ENCODE results near the gene TRAF3IP1.

The TRAF3IP1 gene

DNA sequence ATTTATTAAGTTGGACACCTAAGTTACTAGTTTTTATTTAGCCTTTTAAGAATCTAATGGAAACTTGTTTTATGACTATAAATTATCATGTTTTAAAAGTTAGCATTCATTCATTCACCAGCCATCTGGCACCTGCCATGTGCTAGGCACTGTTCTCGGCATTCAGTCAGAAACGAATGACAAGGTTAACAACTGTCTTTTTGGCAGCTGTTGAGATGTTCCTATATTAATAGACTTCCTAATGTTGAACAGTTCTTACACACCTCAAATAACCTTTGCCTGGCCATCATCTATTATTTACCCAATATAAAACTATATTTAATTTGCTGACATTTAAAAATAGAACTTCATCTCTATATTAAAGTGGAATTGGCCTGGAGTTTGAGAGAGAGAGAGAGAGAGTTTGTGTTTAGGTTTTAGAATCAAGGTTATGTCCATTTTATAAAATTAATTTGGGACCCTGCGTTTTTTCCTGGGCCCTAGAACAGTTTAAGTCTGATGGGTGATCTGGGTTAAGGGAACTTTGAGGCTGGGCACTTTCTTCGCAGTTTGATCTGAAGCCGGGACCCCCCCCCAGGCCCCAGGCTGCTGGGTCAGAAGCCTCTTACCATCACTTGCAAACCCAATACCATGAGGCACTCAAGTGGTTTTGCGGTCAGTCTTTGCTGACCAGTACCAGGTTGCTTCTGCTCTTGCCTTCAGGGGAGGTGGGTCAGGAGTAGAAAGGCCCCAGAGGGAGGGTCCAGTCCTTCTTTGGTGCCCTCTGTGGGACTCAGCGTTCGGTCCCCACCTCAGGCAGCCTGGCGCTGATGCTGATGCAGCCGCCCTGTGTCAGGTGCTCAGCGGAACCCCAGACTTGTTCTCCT, 58.1 kb downstream of the TRAF3IP1 start:
- in situ Hi-C loops (cut with MboI; ENCODE audit: low sequenced_read_pairs): no loop called here

DNA sequence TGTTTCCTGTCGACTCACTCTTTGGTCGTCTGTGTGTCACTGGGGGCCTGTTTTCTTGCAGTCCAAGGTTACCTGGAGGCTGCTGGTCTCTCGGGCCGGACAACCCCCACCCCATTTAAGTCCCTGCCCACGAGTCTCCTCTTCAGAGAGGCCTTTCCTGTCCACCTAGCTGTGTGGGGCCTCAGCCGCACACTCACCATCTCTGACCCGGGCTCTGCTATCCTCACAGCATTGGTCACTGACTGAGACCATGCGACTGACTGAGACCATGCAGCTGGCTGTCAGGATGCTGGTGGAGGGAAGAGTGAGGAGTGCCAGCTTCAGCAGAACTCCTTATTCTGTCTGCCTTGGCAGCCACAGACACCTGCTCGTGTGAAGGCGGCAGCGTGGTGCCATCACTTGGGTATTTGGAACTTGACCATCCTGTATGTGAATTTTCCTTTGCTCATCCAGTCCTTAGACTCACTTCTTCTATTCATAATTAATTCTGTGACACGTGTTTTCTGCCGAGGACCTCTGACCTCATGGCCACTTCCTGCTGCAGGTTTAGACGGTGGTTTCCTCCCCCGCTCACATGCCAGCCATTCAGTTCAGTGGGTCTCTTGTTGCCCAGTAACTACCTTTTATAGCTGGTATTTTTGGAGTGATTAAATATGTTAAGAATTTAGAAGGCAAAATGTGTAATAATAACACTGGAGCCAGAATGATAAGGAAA, 58.9 kb downstream of the TRAF3IP1 start:
- in situ Hi-C loops (cut with MboI; ENCODE audit: low sequenced_read_pairs): no loop called here

DNA sequence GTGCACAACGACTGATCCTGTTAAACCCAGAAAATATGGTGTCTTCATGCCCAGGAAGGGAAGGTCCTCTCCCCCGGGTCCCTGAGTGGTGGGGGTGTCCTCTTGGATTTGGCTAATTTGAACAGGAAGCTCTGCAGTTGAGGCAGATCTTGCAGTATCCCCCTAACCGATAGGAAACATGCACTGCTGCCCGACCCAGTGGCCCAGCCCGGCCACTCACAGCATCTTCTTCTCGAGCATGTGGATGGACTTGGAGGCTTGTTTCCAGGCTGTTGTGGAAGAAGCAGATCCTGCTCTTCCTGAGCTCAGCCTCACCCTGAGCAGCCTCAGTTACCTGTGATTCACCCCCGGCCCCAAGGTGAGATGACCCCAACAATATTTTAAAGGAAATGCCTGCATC, 60.0 kb downstream of the TRAF3IP1 start:
- in situ Hi-C loops (cut with MboI; ENCODE audit: low sequenced_read_pairs): no loop called here

DNA sequence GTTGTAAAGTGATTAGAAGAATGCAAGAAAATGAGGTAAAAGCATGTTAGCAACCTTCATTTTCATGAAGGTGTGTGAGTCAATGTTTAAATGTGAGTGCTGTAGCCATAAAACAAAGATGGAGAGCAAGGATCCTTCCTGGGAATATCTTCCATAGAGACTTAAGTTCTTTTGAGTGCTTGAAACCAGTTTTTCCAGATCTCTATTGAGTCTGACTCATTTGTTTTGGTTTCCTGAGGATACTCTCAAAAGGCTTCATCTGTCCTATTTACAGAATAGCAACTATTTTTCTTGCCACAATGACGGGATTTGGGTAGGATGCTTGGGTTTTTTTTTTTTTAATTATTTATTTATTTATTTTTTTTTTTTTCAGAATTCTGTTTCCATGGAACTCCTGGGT, 60.5 kb downstream of the TRAF3IP1 start:
- in situ Hi-C loops (cut with MboI; ENCODE audit: low sequenced_read_pairs): no loop called here

DNA sequence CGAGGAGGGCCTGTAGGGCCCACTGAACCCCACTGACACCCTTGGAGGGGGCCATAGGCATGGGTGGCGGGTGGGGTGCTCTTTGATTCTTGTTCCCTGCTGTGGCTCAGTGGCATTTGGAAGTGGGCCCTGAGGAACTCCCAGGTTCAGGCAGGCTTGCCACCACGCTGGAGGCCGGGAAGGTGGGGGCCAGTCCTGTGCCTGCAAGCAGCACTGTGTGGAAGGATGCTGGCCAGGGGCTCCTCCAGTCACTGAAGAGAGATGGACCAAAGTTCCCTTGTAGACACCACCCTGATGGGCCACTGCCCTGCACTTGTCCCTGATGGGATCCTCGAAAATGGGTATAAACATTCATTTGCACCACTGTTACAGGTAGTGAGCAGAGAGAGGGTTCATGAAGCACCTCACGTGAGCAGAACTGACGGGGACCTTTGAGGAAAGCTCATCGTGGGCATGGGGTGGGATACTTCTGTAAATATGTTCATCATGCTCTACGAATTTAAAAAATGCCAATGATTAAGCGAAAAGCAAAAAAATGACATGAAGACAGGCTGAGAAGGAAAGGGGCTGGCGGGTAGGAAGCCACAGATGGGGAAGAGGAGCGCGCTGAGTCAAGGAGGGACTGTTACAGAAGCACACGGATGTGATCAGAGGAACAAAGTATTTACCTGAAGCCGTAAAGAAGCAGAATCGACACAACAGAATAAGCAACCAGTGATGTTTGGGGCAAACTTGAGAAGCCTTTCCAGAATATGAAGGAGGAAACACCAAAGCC, 61.2 kb downstream of the TRAF3IP1 start:
- in situ Hi-C loops (cut with MboI; ENCODE audit: low sequenced_read_pairs): no loop called here

DNA sequence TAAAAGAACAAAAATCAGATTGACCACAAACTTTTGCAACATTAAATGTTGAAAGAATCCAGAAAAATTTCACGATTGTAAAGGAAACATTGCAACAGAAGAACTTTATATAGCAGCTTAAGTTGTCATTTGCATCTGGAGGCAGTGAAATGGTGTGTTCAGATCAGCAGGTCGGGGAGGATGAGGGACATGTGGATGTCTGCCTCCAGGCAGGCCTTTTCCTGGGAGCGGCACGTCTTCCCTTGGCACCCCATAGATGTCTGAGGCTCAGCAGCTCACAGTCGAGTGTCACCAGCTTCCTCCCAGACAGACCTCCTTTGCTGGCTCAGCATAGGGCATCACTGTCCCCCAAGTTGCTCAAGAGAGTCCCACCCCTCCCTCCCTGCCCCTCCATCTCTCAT, 62.1 kb downstream of the TRAF3IP1 start:
- in situ Hi-C loops (cut with MboI; ENCODE audit: low sequenced_read_pairs): no loop called here

DNA sequence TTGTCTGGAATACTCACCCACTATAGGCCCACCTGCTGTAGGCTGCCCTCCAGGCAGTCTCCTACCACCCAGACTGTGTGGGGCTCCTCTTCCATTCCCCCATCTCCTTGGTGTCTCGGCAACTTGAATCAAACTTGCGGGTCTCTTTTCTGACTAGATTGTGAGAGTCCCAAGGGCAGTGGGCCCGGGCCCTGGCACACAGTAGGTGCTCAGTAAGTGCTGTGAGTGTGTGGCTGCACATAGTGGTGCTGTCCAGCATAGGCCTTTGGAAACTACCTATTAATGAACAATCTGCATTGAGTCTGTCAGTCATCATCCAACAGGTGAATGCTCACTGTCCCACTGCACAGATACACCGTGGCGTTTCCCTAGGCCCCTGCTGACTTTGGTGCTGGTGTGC, 62.8 kb downstream of the TRAF3IP1 start:
- in situ Hi-C loops (cut with MboI; ENCODE audit: low sequenced_read_pairs): no loop called here

DNA sequence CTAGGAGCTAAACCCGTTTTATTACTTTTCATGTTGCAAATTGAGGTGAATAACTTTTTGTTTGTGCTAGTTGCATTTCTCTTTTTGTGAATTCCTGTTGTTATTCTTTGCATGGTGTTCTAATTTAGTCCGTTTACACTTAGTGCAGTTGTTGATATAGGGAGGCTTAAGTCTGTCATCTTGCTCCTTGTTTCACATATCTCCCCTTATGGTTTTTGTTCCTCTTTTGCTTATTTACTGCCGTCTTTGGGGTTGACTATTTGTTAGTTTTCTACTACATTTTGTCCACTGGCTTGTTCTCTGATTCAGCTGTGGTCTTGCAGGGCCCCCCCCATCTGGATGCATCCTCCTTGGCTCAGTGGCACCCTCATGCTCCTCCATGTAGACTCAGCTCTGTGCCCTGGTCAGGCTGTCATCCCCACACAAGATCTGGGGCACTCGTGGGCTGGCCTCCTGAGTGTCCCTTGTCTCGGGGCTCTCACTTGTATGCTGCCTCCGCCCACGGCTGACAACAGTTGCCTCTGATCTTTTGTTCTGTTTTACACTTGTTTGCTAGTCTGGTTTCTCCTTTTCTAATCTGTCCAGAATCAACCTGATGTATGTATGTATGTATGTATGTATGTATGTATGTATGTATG, 63.5 kb downstream of the TRAF3IP1 start:
- in situ Hi-C loops (cut with MboI; ENCODE audit: low sequenced_read_pairs): no loop called here

DNA sequence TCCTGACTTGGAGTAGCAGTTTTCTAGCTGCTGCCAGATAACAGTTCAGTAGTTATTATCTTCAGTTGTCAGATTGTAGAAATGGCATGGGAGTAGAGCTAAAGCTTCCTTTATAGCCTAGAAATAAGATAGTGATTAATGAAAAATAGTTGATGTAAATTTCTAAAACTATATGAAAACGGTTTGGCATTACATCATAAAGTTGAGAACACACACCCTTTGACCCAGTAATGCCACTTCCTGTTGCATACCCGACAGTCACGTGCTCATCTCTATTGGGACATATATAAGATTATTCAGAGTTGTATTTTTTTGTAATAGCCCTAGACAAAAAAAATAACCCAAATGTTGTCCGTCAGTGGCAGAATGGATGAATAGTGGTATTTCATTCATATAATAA, 67.0 kb downstream of the TRAF3IP1 start:
- in situ Hi-C loops (cut with MboI; ENCODE audit: low sequenced_read_pairs): no loop called here

DNA sequence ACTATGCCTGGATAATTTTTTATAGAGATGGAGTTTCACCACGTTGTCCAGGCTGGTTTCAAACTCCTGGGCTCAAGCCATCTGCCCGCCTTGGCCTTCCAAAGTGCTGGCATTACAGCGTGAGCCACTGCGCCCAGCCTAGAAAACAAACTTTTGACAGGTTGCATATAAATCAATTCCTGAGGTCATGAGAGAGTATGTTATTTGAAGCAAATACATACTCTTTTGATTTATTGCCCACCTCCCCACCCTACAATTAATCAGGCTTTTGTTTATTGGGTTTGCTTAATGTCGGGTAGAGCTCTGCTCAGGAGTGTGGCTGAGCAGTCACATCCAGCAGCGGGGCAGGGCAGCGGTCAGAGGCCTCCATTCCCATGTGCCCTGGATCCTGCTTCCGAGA, 68.5 kb downstream of the TRAF3IP1 start:
- in situ Hi-C loops (cut with MboI; ENCODE audit: low sequenced_read_pairs): no loop called here

DNA sequence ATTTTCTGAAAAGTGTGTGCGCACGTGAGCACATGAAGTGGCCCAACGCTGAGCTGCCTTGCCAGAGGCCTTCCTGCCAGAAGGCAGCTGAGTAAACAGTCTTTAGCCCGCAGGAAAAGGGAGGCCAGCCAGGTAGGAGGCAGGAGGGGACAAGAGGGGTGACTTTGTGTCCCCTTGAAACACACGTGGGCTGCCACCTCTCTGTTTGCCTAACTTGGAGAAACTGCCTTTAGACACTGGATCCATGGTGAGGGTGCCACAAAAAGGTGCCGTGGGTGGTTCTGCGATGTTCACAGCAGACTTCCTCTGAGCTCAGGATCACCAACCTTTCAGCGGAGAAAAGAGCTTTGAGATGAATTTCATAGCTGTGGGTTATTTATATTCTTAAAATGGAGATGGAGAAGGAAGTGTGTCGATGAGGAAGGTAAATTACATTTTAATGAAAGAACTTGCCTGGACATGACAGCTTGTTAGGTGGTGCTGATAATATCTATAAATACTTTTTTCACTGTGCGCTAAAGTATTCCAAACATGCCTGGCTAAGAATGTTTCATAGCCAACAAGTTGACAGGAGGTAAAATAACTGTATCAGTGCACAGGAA, 69.8 kb downstream of the TRAF3IP1 start:
- in situ Hi-C loops (cut with MboI; ENCODE audit: low sequenced_read_pairs): no loop called here

DNA sequence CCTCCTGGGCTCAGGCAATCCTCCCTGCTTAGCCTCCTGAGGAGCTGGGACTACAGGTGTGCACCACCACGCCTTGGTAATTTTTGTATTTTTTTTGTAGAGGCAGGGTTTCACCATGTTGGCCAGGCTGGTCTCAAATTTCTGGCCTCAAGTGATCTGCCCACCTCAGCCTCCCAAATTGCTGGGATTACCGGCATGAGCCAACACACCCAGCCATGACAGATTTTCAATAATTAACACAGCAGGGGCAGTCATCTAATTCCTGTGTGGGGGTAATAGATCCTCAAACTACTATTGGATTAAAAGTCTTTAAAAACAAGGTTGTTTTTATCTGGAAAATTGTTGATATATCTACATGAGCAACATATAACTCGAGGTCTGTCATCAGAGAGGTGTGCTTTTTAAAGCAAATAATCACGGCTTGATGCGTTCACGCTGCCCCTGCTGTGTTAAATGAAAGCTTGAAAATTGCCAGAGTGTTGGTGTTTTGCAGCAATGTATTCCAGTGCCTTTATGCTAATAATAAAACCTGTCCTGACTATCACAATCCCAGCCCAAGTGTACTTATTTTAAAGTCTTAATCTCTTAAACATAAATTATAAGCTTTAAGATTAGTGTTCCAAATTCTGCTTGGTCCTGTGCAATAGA, 70.8 kb downstream of the TRAF3IP1 start:
- in situ Hi-C loops (cut with MboI; ENCODE audit: low sequenced_read_pairs): no loop called here

DNA sequence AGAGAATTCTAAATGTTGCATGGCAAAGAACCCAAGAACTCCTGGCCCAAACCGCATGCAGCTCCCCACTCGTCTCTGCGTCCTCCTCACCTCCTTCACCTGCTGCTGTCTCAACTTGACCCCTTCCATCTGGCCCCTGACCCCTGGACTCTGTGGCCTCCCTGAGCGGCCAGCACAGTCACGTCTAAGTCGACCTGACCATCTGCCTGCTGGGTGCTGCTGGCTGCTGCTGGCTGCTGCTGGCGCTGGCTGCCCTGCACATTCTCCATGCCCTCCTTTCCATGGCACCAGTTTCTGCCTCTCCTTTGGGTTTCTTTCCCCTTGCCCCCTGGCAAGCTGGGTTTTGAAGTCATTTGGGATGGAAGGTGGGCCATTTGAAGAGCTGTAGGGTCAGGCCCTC, 76.3 kb downstream of the TRAF3IP1 start:
- in situ Hi-C loops (cut with MboI; ENCODE audit: low sequenced_read_pairs): no loop called here

DNA sequence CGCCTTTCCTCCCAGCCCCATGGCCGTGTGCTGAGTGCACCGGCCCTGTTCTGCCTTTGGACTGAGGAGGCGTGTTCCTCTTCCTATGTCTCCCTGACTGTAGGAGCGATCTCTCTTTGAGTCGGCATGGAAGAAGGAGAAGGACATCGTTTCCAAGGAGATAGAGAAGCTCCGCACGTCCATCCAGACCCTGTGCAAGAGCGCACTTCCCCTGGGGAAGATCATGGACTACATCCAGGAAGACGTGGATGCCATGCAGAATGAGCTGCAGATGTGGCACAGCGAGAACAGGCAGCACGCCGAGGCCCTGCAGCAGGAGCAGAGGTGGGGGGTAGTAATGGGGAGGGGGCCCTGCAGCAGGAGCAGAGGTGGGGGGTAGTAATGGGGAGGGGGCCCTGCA, 77.0 kb downstream of the TRAF3IP1 start:
- in situ Hi-C loops (cut with MboI; ENCODE audit: low sequenced_read_pairs): no loop called here

DNA sequence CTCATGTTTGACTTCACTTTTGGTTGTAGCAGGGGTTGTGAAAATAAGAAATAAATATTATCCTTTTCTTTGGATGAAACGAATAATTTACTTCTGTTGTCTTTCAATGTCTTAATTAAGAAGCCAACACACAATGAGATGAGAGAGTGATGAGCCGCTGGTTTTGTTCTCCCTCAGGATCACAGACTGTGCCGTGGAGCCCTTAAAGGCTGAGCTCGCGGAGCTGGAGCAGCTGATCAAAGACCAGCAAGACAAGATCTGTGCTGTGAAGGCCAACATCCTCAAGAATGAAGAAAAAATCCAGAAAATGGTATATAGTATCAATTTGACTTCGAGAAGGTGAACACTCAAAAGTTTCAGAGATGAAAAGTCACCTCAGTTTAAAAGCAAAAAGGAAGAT, 78.3 kb downstream of the TRAF3IP1 start:
- in situ Hi-C loops (cut with MboI; ENCODE audit: low sequenced_read_pairs): no loop called here

DNA sequence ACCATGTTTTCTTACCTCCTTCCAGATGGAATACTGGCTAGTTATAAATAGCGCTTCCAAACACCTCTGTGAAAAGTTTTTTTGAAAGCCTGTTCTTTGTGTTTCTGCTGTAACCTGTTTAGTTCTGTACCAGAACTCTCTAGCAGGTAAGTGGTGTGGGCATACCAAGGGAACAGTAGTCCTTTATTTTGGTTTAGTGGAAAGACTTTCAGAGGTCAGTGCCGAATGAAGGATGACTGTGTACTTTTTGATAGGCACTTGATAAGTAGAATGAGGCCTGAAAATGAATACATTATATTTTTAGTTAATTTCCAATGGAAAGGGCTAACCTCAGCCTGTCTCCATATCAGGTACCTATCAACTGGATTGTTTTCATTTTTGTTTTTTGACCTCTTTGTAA, 78.8 kb downstream of the TRAF3IP1 start:
- in situ Hi-C loops (cut with MboI; ENCODE audit: low sequenced_read_pairs): no loop called here

DNA sequence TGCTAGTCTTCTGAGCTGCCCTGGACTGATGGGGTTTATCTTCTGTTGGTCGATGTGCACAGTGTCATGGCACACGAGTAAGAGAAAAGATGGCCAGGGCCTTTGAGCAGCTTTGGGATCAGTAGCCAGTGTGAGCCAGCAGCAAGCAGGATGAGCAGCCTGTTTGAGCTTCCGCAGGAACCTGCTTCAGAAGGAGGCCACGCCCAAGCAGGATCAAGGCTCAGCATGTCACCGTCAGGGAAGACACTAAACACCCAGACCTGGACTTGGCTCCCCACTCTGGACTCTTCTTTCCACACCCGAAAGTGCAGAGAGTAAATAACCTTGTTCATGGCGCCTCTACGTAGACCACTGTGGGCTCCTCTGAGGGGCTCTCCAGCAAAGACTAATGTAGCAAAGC, 81.2 kb downstream of the TRAF3IP1 start:
- in situ Hi-C loops (cut with MboI; ENCODE audit: low sequenced_read_pairs): no loop called here

DNA sequence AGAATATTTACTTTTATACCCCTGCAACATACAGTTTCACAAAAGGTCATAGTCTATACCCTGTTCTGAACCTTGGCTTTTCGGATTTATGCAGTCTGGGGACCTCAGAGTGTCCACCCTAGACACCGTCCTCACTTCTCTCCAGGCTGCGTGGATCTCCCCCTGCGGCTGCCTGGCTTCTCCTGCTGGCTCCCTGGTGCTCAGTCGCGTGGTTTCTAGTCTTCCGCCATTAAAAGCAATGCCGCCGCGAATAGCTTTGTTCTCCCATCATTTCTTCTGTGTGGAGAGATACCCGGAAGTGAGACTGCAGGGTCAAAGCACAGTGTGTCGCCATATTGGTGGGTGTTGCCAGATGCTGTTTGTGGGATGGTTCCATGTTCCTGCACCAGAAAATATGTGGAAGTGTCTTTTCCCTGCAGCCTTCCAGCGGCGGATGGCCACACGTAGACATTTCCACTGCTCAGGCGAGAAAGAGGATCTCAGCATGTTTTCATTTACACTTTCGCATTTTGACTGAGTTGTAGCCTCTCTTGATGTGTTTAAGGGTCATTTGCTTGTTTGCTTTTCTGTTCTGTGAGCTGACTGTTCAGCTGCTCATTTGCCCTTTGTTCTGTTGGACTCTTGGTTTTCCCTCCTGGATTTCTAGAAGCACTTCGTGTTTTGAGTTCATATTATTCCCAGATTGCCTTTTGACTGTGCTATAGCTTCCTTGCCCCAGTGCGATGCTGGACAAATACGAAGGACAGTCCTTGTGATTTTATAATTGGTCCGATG, 83.5 kb downstream of the TRAF3IP1 start:
- in situ Hi-C loops (cut with MboI; ENCODE audit: low sequenced_read_pairs): no loop called here

DNA sequence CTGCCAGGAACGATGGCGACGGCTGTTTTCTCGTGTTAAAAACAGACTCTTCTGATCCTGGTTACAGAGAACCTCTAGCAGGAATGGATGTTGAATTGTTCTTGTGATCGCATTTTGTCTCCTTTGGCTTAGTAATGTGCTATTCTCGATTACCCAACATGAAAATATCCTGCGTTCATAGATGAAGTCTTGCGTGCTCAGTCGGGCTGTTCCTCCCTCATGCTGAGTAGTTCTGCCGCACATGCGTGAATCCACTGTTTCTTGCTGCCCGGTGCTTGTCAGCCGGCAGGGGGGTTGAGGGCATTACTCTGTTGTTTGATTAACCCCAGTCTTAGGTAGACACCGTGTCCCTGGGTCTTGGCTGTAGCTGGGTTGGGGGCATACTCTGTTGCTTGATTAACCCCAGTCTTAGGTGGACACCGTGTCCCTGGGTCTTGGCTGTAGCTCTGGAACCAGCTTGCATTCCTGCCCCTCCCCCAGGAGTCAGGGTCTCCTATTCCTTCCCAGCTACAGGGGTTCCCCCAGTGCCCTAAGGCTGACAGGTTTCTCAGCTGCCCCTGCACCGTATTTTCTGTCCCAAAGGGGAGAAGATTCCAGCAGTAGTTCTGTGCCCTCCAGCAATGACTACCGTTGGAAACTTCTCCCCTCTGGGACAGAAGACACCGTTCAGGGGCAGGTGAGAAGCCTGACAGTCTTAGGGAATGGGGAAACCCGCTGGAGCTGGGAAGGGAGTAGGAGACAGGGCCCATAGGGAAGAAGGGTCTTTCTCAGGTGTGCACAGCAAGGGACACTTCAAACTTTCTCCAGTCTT, 84.3 kb downstream of the TRAF3IP1 start:
- in situ Hi-C loops (cut with MboI; ENCODE audit: low sequenced_read_pairs): no loop called here

All from HL-60/S4 treated with phorbol 12-myristate 13-acetate at 8.2 ng/mL for 4 days and 3 days (cell line).